Mammary epithelial cell (primary cell): ENCODE results near the gene FBXO21.

Experiments
- EZH2 ChIP-seq: IDR thresholded peaks from 2 replicates; pipeline ENCODE4 v1.6.1; 2012; ENCODE audit warnings: low read length, inconsistent platforms, borderline replicate concordance
- TF ChIP-seq, protein P1 (sequence below), 2 donors: IDR thresholded peaks in 1 of 2; conservative IDR thresholded peaks in 1 of 2; 2 replicates each; pipeline ENCODE4 v1.5.1; 2011 to 2012; ENCODE audit warnings: inconsistent platforms in 2 of 2, low read length in 2 of 2, mild to moderate bottlenecking in 2 of 2, control low read depth in 1 of 2, low read depth in 1 of 2; ENCODE audit not compliant: insufficient read depth in 1 of 2; ENCODE audit errors: extremely low read depth in 1 of 2

DNA sequence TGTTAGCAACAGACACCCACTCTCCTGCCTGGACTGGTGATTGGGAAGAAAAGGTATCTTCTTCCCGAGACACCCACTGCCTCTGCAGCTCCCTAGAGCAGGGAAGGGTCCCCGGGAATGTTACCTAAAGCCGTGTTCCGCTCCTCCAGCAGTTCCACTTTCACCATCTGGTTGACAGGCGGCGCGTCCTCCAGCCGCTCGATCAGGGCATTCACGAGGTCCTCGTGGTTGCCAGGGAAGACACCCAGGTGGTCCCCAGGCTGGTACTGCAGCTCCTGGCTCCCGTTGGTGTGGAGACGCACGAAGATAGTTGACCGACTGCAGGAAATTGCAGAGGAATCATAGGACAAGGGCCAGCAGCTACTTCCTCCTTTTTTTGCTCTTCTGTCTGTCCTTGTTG lies 44.2 kb upstream of the FBXO21 start:
- TF ChIP-seq, protein P1, sequence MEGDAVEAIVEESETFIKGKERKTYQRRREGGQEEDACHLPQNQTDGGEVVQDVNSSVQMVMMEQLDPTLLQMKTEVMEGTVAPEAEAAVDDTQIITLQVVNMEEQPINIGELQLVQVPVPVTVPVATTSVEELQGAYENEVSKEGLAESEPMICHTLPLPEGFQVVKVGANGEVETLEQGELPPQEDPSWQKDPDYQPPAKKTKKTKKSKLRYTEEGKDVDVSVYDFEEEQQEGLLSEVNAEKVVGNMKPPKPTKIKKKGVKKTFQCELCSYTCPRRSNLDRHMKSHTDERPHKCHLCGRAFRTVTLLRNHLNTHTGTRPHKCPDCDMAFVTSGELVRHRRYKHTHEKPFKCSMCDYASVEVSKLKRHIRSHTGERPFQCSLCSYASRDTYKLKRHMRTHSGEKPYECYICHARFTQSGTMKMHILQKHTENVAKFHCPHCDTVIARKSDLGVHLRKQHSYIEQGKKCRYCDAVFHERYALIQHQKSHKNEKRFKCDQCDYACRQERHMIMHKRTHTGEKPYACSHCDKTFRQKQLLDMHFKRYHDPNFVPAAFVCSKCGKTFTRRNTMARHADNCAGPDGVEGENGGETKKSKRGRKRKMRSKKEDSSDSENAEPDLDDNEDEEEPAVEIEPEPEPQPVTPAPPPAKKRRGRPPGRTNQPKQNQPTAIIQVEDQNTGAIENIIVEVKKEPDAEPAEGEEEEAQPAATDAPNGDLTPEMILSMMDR (conservative IDR thresholded peaks at IDR 0.05 in 1 of 2, IDR thresholded peaks at IDR 0.05 in 1 of 2; ENCODE audit: extremely low read depth in 1 of 2, insufficient read depth in 1 of 2, low read depth in 1 of 2, low read length in 2 of 2) = no peak
- no peak for TF ChIP-seq EZH2
